NCI-H748 (cell line): ENCODE results near the gene TTC9B.

ENCODE experiments used
- DNase-seq: peaks from one replicate; lab custom pipeline; 2025; ENCODE audit not compliant: unreplicated experiment; lab: John Stamatoyannopoulos, UW

TTC9B gene

GRCh38 chr19:40216013-40216776, 2.0 kb downstream of the TTC9B start:
- no peak for DNase-seq

GRCh38 chr19:40214936-40215335, 3.2 kb downstream of the TTC9B start:
- no peak for DNase-seq

- DNase-seq: no peak
These were observed 4.2 kb downstream of the TTC9B start for GRCh38 chr19:40213882-40214570.

GRCh38 chr19:40213251-40213829, 4.8 kb downstream of the TTC9B start:
- no peak for DNase-seq

- DNase-seq: no peak
These were observed 7.3 kb downstream of the TTC9B start for GRCh38 chr19:40210889-40211288.

- no peak for DNase-seq
These were observed 9.6 kb downstream of the TTC9B start for GRCh38 chr19:40208602-40209001.

GRCh38 chr19:40205760-40206159, 12.4 kb downstream of the TTC9B start:
- DNase-seq: no peak

- DNase-seq: no peak
These were observed 13.8 kb downstream of the TTC9B start for GRCh38 chr19:40204381-40204780.

- no peak for DNase-seq
These were observed 17.7 kb downstream of the TTC9B start for GRCh38 chr19:40200341-40201099.

GRCh38 chr19:40198272-40198990, 19.8 kb downstream of the TTC9B start:
- no peak for DNase-seq

- no peak for DNase-seq
These were observed 24.7 kb downstream of the TTC9B start for GRCh38 chr19:40193587-40193849.

- DNase-seq: no peak
These were observed 25.2 kb downstream of the TTC9B start for GRCh38 chr19:40192758-40193586.

- DNase-seq: peak; percentile 74
These were observed 26.1 kb downstream of the TTC9B start for GRCh38 chr19:40191836-40192646.

- DNase-seq: peak; percentile 81
These were observed 27.0 kb downstream of the TTC9B start, which contains the start of gene MAP3K10 for GRCh38 chr19:40190891-40191835. Gene MAP3K10, plus strand, starts transcription at chr19:40191426. Its CDS starts 606 bp downstream, at chr19:40192032.

- DNase-seq: no peak
These were observed 33.9 kb downstream of the TTC9B start for GRCh38 chr19:40184273-40184672.

- DNase-seq: no peak
These were observed 39.4 kb downstream of the TTC9B start for GRCh38 chr19:40178756-40179155.

- peak; percentile 52 for DNase-seq
These were observed 40.7 kb downstream of the TTC9B start for GRCh38 chr19:40177286-40178070.
